Measurements from ENCODE around the gene CARF. TPM values are rescaled to one million over a fixed set of nuclear protein-coding genes. Genes with fewer than 3 reads are reported as not detected.

The CARF gene
- total and polyA plus RNA-seq, 2 donors (not counting 1 experiment from before 2014, with no cell fraction given), result 11.3 to 27.5 TPM

- Histone ChIP-seq H3K27me3 (replicated peaks in 1 of 4; ENCODE audit: control extremely low read depth in 1 of 4, control insufficient read depth in 3 of 4, insufficient read depth in 4 of 4, low read length in 3 of 4) (no peaks in the 10 kb centered on the region), H3K4me1 (ENCODE audit: control insufficient read depth in 2 of 2, insufficient read depth in 2 of 2, low read length in 2 of 2) (no peaks in the 10 kb centered on the region), H3K27ac (ENCODE audit: low read length in 2 of 2) (no peak overlapping the region), H3K36me3 (replicated peaks in 1 of 2; ENCODE audit: control extremely low read depth in 1 of 2, control insufficient read depth in 1 of 2, extremely low read depth in 1 of 2, insufficient read depth in 2 of 2, low read length in 1 of 2) (peaks cover under 1 to 5% of the 10 kb centered on the region in 2 experiments), H3K4me3 (ENCODE audit: control extremely low read depth in 1 of 5, extremely low read depth in 1 of 5, insufficient read depth in 1 of 5, low read depth in 2 of 5, low read length in 4 of 5) (no peak overlapping the region), H3K9me3 (ENCODE audit: control extremely low read depth in 1 of 3, control insufficient read depth in 2 of 3, insufficient read depth in 1 of 3, low read length in 2 of 3) (peaks cover 0 to 6% (median 1%) of the 10 kb centered on the region in 3 donors), H3K9ac (ENCODE audit: low read length) (no peak overlapping the region), H4K20me1 (ENCODE audit: control insufficient read depth, insufficient read depth, low read length, poor library complexity, severe bottlenecking) (no peaks in the 10 kb centered on the region), H3K79me2 (ENCODE audit: control insufficient read depth, insufficient read depth, low read length) (no peaks in the 10 kb centered on the region), H3K4me2 (replicated peaks; ENCODE audit: low read depth, low read length, poor library complexity, severe bottlenecking) (no peak overlapping the region), H2AFZ (ENCODE audit: insufficient read depth, low read depth, low read length, poor library complexity, severe bottlenecking) (no peak overlapping the region)
- peaks cover 8% of the 10 kb centered on the region for H3K9me3 Mint-ChIP-seq (ENCODE audit: insufficient read depth)
- intact Hi-C loops (cut with micrococcal nuclease), result no loop called here
- H3K27me3 Mint-ChIP-seq, result no peaks in the 10 kb centered on the region
- no peak for TF ChIP-seq CTCF (IDR thresholded peaks at IDR 0.05)
- no peak for TF ChIP-seq EZH2 (IDR thresholded peaks at IDR 0.05; ENCODE audit: borderline replicate concordance, insufficient read depth, low read depth, low read length, poor library complexity, severe bottlenecking)
- ChIA-PET CTCF (interaction anchor here (0.6 kb wide), 1 partner anchor 183 kb away, joined by 3 read pairs; no protein-coding TSS in a partner anchor), POLR2A (no interaction called here)
- WGBS (ENCODE audit: insufficient coverage), result no CpG with 5 or more reads among the region's 2 CpGs
- ATAC-seq (ENCODE audit: low read depth) (no peak), DNase-seq (no peak)
- no peaks in the 10 kb centered on the region for H3K4me1 Mint-ChIP-seq
- H3K27ac Mint-ChIP-seq, result no peak overlapping the region
- H3K4me3 Mint-ChIP-seq, result no peak overlapping the region
Observed at GRCh38 chr2:202950592-202950991, 38.5 kb downstream of the CARF start.

- Histone ChIP-seq H3K9ac (ENCODE audit: low read length) (no peak overlapping the region), H3K27ac (ENCODE audit: low read length in 2 of 2) (no peak overlapping the region), H4K20me1 (ENCODE audit: control insufficient read depth, insufficient read depth, low read length, poor library complexity, severe bottlenecking) (no peaks in the 10 kb centered on the region), H2AFZ (ENCODE audit: insufficient read depth, low read depth, low read length, poor library complexity, severe bottlenecking) (no peak overlapping the region), H3K79me2 (ENCODE audit: control insufficient read depth, insufficient read depth, low read length) (no peaks in the 10 kb centered on the region), H3K36me3 (replicated peaks in 1 of 2; ENCODE audit: control extremely low read depth in 1 of 2, control insufficient read depth in 1 of 2, extremely low read depth in 1 of 2, insufficient read depth in 2 of 2, low read length in 1 of 2) (peaks cover 5 to 21% of the 10 kb centered on the region in 2 experiments), H3K4me2 (replicated peaks; ENCODE audit: low read depth, low read length, poor library complexity, severe bottlenecking) (no peak overlapping the region), H3K4me3 (ENCODE audit: control extremely low read depth in 1 of 5, extremely low read depth in 1 of 5, insufficient read depth in 1 of 5, low read depth in 2 of 5, low read length in 4 of 5) (no peak overlapping the region), H3K27me3 (replicated peaks in 1 of 4; ENCODE audit: control extremely low read depth in 1 of 4, control insufficient read depth in 3 of 4, insufficient read depth in 4 of 4, low read length in 3 of 4) (no peaks in the 10 kb centered on the region), H3K4me1 (ENCODE audit: control insufficient read depth in 2 of 2, insufficient read depth in 2 of 2, low read length in 2 of 2) (no peaks in the 10 kb centered on the region), H3K9me3 (ENCODE audit: control extremely low read depth in 1 of 3, control insufficient read depth in 2 of 3, insufficient read depth in 1 of 3, low read length in 2 of 3) (no peaks in the 10 kb centered on the region)
- POLR2A ChIA-PET, result no interaction called here
- CTCF ChIA-PET, result no interaction called here
- H3K4me3 Mint-ChIP-seq, result no peak overlapping the region
- no peaks in the 10 kb centered on the region for H3K9me3 Mint-ChIP-seq (ENCODE audit: insufficient read depth)
- 100% methylated on average over 4 of the region's 6 CpGs for WGBS (ENCODE audit: insufficient coverage)
- DNase-seq (no peak), ATAC-seq (ENCODE audit: low read depth) (no peak)
- no peak overlapping the region for H3K27ac Mint-ChIP-seq
- intact Hi-C loops (cut with micrococcal nuclease), result no loop called here
- no peaks in the 10 kb centered on the region for H3K4me1 Mint-ChIP-seq
- TF ChIP-seq CTCF (IDR thresholded peaks at IDR 0.05) (no peak), EZH2 (IDR thresholded peaks at IDR 0.05; ENCODE audit: borderline replicate concordance, insufficient read depth, low read depth, low read length, poor library complexity, severe bottlenecking) (no peak)
- H3K27me3 Mint-ChIP-seq, result no peaks in the 10 kb centered on the region
Observed at GRCh38 chr2:202960524-202960923, 48.4 kb downstream of the CARF start.
